Esophagus mucosa (tissue), 1 donor: ENCODE results near the gene ERF. TPM values are rescaled to one million over a fixed set of nuclear protein-coding genes. Genes with fewer than 3 reads are reported as not detected.
A peak's percentile ranks its signal among the peaks of the same experiment; 100 is the strongest.

Experiments used
- ATAC-seq: fragments of 200-7000 bp; cut with Tn5 transposase; one replicate; pipeline ENCODE4 v1.9.1; 2020
- total RNA-seq: library from RNA; stranded (reverse); gene quantifications from one replicate; pipeline ENCODE4 v1.2.4, GENCODE V29; 2023
- donor health status: DM: yes; HTN: yes; CAD: no.

ERF gene
- total RNA-seq, 1 donor from 2014 or later: 21.5 TPM

DNA sequence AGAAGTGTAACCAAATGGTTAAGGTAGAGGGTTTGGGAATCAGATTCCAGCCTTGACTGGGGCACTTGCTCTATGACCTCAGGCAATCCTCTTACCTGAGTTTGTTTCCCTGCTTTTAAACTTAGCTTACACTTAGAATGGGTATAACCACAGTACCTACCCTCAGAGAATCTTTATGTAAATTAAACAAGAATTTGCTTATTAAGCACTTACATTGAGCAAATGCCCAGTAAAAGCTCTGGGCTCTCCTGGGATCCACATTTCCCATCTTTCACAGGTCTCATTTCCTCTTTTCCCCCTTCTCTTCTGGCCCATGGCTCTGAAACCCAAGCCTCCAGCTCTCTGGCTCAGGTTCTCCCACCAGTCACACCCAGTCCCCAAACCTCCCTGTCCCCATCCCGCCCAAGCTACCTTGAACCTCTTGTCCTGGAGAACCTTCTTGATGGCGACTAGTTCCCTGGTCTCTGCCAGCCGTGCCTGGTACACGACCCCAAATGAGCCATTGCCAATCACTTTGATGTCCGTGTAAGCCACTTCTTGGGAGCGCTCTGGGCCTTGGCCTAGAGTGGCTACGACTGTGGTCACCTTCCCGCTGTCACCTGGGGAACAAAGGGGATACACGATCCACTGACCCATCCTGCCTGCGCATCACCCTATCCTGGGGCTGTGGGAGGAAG is 15.2 kb downstream of the ERF start:
- ATAC-seq: no peak

- ATAC-seq: no peak
These were observed 19.7 kb downstream of the ERF start for GRCh38 chr19:42235181-42235580.

DNA sequence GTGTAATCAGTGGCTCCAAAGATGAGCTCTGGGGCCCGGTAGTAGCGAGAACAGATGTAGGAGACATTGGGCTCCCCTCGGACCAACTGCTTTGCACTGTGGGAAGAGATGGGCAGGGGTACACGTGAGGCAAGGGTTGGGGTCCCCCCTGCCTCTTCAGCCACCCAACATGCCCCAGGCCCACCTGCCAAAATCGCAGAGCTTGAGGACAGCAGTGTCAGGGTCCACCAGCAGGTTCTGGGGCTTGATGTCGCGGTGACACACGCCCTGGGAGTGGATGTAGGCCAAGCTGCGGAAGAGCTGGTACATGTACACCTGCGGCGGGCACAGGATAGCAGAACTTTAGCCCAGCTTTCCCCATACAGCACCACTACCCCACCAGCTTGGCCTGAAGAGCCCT is 20.6 kb downstream of the ERF start:
- ATAC-seq: no peak

DNA sequence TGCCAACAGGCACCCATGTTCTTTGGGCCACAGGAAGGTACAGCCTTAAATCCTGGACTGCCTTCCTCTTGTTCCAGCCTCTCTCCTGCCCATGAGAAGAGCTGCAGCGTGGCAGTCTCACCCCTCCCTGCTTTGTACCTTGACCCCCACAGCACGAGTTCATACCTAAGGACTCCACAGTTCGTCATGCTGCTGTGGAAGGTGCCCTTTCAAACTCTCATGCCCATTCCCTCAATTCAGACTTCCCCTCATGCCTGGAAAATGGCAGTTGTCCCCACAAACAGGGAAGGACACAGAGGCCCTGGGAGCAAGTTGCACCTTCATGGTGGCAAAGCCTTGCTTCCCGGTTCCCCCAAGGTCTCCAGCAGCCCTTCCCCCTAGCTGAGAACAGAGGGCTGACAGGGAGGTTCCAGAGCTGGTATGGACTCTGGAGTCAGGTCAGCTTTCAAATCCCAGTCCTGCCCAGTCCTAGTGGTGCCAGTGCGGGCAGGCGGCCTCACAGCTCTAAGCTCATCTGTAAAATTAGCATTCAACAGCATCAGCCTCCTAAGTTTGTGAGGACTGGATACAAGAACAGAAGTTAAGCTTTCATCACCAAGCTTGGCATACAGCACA is 21.1 kb downstream of the ERF start:
- no peak for ATAC-seq

GRCh38 chr19:42233106-42233505 is 21.8 kb downstream of the ERF start:
- no peak for ATAC-seq

DNA sequence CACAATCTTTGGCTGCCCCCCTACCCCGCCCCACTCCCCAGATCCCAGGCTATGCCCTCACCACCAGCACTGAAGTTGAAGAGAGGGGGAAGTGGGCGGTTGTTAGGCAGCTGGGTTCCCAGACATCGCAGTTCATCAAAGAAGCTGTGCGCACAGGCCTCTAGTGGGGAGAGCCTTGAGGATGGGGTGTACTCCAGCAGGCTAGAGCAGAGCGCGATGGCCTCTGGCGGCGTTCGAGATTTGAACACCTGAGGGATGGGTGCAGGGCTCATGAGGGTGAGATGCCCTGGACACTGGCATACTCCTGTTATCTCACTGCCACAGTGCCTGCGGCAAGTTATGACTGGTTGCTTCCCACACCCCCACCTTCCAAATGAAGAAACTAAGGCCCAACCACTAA is 22.5 kb downstream of the ERF start:
- no peak for ATAC-seq

GRCh38 chr19:42230571-42230970 is 24.4 kb downstream of the ERF start:
- ATAC-seq: no peak

GRCh38 chr19:42229855-42230351 is 25.0 kb downstream of the ERF start:
- ATAC-seq: no peak

GRCh38 chr19:42229301-42229854 is 25.6 kb downstream of the ERF start:
- no peak for ATAC-seq

GRCh38 chr19:42228641-42229040 is 26.3 kb downstream of the ERF start:
- ATAC-seq: no peak

- no peak for ATAC-seq
These were observed 28.0 kb downstream of the ERF start for GRCh38 chr19:42226886-42227285.

DNA sequence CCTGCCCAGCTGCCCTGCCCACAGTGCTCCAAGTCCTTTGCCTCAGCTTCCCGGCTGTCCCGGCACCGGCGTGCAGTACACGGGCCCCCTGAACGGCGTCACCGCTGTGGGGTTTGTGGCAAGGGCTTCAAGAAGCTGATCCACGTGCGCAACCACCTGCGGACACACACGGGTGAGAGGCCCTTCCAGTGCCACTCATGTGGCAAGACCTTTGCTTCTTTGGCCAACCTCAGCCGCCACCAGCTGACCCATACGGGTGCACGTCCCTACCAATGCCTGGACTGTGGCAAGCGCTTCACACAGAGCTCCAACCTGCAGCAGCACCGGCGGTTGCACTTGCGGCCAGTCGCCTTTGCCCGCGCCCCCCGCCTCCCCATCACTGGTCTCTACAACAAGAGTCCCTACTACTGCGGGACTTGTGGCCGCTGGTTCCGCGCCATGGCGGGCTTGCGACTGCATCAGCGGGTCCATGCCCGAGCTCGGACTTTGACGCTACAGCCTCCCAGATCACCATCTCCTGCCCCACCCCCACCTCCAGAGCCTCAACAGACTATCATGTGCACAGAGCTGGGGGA is 29.1 kb downstream of the ERF start:
- no peak for ATAC-seq

DNA sequence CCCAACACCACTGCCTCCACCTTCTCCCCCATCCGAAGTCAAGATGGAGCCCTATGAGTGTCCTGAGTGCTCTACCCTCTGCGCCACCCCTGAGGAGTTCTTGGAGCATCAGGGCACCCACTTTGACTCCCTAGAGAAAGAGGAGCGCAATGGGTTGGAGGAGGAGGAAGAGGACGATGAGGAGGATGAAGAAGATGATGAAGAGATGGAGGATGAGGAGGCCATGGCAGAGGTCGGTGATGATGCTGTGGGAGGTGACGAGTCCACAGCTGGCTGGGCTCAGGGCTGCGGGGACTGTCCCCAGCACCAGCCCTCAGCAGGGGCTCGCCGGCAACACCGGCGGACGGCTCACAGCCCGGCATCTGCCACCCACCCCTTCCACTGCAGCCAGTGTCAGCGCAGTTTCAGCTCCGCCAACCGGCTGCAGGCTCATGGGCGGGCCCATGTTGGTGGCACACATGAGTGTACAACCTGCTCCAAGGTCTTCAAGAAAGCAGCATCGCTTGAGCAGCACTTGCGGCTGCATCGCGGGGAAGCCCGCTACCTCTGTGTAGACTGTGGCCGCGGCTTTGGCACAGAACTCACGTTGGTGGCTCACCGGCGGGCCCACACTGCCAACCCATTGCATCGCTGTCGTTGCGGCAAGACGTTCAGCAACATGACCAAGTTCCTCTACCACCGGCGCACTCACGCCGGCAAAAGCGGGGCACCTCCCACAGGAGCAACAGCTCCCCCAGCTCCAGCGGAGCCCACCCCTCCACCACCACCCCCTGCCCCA is 29.8 kb downstream of the ERF start:
- ATAC-seq: no peak

GRCh38 chr19:42220751-42221097 is 34.2 kb downstream of the ERF start:
- no peak for ATAC-seq

DNA sequence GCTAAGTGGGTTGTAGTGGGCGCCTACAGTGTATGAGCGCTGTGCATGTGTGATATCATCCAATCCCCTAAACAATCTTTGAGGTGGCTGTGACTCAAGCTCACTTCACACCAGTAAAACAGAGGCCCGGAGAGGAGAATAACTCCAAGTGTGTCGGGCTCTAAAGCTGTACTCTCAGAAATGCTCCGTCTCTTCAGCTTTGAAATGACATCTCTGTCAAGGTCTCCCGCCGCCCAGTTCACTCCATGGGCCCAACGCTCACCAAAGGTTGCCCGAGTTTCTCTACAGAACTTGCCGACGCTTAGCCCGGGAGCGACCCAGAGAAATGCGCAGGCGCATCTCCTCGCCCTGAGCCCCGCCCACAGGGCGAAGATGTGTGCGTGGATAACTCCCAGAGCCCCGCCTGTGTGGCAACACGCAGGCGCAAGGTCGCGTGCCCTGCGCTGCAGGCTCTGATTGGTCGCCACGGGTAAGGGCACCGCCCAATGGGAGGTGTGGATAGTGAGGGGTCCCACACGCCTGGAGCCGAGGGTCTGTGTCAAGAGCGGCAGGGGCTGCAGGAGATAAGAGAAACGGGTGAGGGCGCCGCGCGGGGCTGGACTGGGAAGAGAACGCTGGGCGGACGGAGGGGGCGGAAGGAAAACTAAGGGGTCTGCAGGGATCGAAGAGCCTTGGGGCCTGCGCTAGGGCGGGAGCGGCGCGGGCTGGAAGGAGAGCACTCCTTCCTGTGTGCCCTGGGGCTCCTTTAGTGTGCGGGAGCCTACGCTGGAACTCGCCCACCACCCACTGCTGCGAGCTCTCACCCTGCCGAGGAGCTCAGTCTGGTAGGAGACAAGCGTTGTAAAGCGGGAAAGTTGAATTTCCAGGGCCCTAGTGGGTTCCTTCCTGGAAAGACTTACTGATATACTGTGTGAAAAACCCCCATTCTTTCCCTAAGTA is 34.8 kb downstream of the ERF start, which contains the start of gene ZNF526:
Gene ZNF526 (plus strand): TSS at position 501 of the 939 bp plus-strand sequence. CDS start 4,092 bp downstream, outside the sequence.
- ATAC-seq: peak; percentile 87

DNA sequence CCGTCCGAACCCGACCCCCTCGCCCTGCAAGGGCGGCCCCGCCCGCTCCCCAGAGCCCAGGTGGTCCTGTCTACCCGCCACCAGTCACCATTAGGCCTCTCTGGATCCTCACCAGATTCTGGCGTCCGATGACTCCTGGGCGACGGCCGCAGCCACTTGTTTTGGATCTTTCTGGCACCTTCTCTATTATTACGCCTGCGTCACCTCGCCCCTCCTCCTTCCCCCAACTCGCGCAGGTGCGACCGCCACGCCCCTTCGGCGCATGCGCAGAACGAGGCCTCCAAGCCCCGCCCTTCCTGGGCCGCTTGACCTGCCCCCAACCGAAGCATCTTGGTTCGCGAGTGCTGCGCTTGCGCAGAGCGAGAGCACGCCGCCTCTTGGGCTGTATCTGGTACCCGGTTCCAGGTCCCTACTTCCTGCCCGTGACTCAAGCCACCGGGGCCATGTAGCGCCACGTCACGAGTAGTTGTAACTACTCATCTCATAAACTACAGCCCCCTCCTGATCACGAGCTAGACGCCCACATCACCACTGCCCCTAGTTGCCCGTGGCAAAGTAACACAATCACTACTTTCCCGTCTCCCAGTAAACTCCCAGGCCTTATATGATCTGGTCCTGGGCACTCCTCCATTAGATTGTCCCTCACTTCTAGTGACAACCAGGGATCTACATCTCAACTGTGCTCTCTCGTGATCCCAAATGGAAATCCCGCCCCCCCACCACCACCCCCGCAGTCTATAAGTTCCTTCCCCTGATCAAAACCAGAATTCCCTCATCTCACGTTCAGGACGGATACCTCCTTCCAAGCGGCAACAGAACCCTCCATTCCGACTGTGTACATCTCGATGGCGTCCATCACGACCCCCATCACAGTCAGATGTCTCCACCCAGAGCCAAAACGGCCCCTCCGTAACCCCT is 37.1 kb downstream of the ERF start, which contains the start of gene DEDD2:
Gene DEDD2 (minus strand): TSS at position 158 of the 918 bp plus-strand sequence. CDS start 670 bp downstream, outside the sequence.
- ATAC-seq: peak; percentile 90

GRCh38 chr19:42216653-42217519 is 38.0 kb downstream of the ERF start:
- ATAC-seq: peak; percentile 7

DNA sequence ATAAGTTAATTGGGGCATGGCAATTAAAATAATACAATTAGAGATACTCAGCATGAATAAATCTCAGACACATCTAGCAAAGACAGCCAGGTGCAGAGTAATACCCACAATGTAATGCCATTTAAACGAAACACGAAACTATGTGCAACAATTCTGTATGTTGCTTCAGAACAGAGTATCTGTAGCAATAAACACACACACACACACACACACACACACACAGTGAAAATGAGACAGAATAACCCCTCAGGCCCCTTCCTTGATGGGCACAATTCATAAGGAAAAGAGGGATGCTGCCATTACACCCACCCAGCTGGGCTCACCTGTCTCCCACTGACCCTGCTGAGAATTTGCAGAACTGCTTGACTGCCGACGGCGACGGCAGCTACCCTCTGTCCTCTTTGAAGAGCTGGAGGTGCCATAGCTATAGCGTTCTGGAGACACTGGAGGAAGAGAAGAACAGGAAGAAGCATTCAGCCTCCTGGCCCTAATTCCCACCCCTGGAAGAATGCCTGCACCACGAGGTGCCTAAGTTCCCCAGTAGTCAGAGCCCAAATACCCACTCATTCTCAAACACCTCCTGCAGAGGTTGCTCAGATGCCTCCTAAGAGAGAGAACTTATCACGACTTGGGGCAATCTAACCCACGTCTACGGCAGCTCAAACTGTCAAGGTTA is 40.0 kb downstream of the ERF start:
- no peak for ATAC-seq

GRCh38 chr19:42212886-42213285 is 42.0 kb downstream of the ERF start:
- ATAC-seq: no peak
